ENCODE measurements around the gene DLGAP1. TPM values are rescaled to one million over a fixed set of nuclear protein-coding genes. Genes with fewer than 3 reads are reported as not detected.
A peak's percentile ranks its signal among the peaks of the same experiment; 100 is the strongest.
"Not testable (repeated sequence)": the region's sequence is repeated elsewhere in the genome, so short reads cannot be mapped to it uniquely, and the experiment has no call there.

The DLGAP1 gene
- total RNA-seq, 1 experiment from 2014 or later = 0.07 TPM

DNA sequence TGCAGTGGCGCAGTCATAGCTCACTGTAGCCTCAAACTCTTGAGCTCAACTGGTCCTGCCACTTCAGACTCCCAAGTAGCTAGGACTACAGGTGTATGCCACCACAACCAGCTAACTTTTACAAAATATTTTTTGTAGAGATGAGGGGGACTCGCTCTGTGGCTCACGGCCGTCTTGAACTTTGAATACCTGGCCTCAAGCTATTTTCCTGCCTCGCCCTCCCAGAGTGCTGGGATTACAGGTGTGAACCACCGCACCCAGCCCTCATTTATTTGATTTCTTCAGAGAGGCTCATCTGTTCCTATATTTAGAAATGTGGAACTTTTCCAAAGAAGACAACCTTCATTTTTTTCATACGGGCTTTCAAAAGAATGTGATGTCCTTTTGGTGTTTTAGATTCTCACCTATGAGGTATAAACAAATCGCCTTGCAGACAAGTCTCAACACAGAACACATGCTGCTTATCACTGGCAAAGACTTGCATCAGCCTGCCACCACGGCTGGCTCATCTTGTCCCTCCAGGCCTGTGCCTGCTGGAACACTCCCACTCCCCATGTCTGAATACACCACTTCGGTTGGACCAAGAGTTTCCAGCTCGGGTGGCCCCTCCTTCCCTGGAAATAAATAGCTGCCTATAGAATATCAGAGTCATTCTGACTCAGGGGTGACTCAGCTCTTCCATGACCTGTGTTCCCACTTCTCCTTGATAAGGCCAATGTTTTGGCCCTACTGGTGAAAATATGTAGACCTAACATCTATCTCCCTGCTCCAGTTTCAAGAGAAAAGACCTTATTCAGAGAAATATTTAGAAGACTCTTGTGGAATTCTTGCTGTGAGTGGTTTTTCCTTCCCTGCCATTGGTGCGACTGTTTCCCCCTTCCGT lies 802.5 kb downstream of the DLGAP1 start:
- peak overlapping the region; percentile 90 for H3K27ac Mint-ChIP-seq (ENCODE audit: unreplicated experiment)
- Histone ChIP-seq H3K4me3 (ENCODE audit: low read depth, low read length) (no peak overlapping the region), H3K4me1 (peaks cover 82% of the 10 kb centered on the region), H3K9me3 (no peaks in the 10 kb centered on the region; the same call in 1 of the 2 replicates), H3K36me3 (ENCODE audit: control insufficient read depth, insufficient read depth, low read length) (no peaks in the 10 kb centered on the region), H3K27me3 (replicated peaks; ENCODE audit: control insufficient read depth, insufficient read depth, low read length) (no peaks in the 10 kb centered on the region)
- TF ChIP-seq, protein P1, sequence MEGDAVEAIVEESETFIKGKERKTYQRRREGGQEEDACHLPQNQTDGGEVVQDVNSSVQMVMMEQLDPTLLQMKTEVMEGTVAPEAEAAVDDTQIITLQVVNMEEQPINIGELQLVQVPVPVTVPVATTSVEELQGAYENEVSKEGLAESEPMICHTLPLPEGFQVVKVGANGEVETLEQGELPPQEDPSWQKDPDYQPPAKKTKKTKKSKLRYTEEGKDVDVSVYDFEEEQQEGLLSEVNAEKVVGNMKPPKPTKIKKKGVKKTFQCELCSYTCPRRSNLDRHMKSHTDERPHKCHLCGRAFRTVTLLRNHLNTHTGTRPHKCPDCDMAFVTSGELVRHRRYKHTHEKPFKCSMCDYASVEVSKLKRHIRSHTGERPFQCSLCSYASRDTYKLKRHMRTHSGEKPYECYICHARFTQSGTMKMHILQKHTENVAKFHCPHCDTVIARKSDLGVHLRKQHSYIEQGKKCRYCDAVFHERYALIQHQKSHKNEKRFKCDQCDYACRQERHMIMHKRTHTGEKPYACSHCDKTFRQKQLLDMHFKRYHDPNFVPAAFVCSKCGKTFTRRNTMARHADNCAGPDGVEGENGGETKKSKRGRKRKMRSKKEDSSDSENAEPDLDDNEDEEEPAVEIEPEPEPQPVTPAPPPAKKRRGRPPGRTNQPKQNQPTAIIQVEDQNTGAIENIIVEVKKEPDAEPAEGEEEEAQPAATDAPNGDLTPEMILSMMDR (IDR thresholded peaks at IDR 0.05; ENCODE audit: insufficient read depth in 1 of 2, low read depth in 1 of 2, low read length in 1 of 2, severe bottlenecking in 1 of 2, unreplicated experiment in 1 of 2) = peak in 1 of 2 experiments; percentile 19
- H3K9me3 Mint-ChIP-seq (ENCODE audit: unreplicated experiment) = no peaks in the 10 kb centered on the region
- no peaks in the 10 kb centered on the region for H3K27me3 Mint-ChIP-seq (ENCODE audit: insufficient read depth, unreplicated experiment)
- peak overlapping the region; percentile 67 for H3K4me3 Mint-ChIP-seq (ENCODE audit: unreplicated experiment)
- POLR2A ChIA-PET = interaction anchor here (0.7 to 2.1 kb wide), 9 partner anchors 12 to 58 kb away, joined by 3 to 22 read pairs (median 11); no protein-coding TSS in a partner anchor
- BruUV-seq (replicated peaks) = TSS peak; percentile 87
- CTCF ChIA-PET = interaction anchor here (0.6 to 2.6 kb wide), 6 partner anchors 13 to 356 kb away, joined by 3 to 31 read pairs (median 4); no protein-coding TSS in a partner anchor
- intact Hi-C loops (cut with micrococcal nuclease; ENCODE audit: unreplicated experiment) = loop anchor here (1.0 kb wide), 4 partner anchors 12 to 49 kb away; no protein-coding TSS in a partner anchor
- peak; percentile 93 to 96 for DNase-seq
- peaks cover 39% of the 10 kb centered on the region for H3K36me3 Mint-ChIP-seq (ENCODE audit: insufficient read depth, unreplicated experiment)
- peaks cover 52% of the 10 kb centered on the region for H3K4me1 Mint-ChIP-seq (ENCODE audit: low read depth, unreplicated experiment)

DNA sequence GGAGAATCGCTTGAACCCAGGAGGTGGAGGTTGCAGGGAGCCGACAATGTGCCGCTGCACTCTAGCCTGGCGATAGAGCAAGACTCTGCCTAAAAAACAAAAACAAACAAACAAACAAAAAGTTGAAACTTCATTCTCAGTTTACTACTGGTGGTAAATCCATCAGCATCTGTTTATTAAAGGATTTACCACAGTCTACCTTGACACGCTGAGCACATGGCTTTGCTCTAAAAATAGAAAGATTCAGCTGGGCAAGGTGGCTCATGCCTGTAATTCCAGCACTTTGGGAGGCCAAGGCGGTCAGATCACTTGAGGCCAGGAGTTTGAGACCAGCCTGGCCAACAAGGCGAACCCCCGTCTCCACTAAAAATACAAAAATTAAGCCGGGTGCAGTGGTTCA lies 803.8 kb downstream of the DLGAP1 start:
- peaks cover 39% of the 10 kb centered on the region for H3K36me3 Mint-ChIP-seq (ENCODE audit: insufficient read depth, unreplicated experiment)
- no peak overlapping the region for H3K4me3 Mint-ChIP-seq (ENCODE audit: unreplicated experiment)
- ChIA-PET POLR2A (no interaction called here), CTCF (no interaction called here)
- no peak for DNase-seq
- H3K27ac Mint-ChIP-seq (ENCODE audit: unreplicated experiment) = peak overlapping the region; percentile 90
- H3K27me3 Mint-ChIP-seq (ENCODE audit: insufficient read depth, unreplicated experiment) = no peaks in the 10 kb centered on the region
- no TSS peak for BruUV-seq (replicated peaks)
- Histone ChIP-seq H3K9me3 (no peaks in the 10 kb centered on the region), H3K4me1 (peaks cover 84% of the 10 kb centered on the region), H3K27me3 (replicated peaks; ENCODE audit: control insufficient read depth, insufficient read depth, low read length) (no peaks in the 10 kb centered on the region), H3K4me3 (ENCODE audit: low read depth, low read length) (no peak overlapping the region), H3K36me3 (ENCODE audit: control insufficient read depth, insufficient read depth, low read length) (no peaks in the 10 kb centered on the region)
- TF ChIP-seq, protein P1 (IDR thresholded peaks at IDR 0.05; ENCODE audit: insufficient read depth in 1 of 2, low read depth in 1 of 2, low read length in 1 of 2, severe bottlenecking in 1 of 2, unreplicated experiment in 1 of 2) = no peak
- H3K4me1 Mint-ChIP-seq (ENCODE audit: low read depth, unreplicated experiment) = peaks cover 55% of the 10 kb centered on the region
- no peaks in the 10 kb centered on the region for H3K9me3 Mint-ChIP-seq (ENCODE audit: unreplicated experiment)
- intact Hi-C loops (cut with micrococcal nuclease; ENCODE audit: unreplicated experiment) = no loop called here

DNA sequence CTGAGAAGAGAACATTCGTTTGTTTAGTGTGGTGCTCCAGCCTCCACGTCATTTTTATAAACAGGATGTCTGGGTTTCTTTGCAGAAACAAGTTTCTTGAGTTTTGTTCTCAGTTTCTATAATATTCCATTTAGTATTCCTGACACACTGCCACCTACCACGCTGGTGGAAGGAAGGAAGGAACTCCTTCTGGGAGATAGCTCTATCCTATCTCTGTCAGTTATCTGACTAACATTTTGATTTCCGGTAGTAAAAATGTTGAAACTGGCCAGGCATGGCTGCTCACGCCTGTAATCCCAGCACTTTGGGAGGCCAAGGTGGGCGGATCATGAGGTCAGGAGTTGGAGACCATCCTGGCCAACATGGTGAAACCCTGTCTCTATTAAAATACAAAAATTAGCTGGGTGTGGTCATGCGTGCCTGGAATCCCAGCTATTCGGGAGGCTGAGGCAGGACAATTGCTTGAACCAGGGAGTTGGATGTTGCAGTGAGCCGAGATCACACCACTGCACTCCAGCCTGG lies 804.5 kb downstream of the DLGAP1 start:
- Mint-ChIP-seq H3K27ac (ENCODE audit: unreplicated experiment) (peak overlapping the region; percentile 90), H3K36me3 (ENCODE audit: insufficient read depth, unreplicated experiment) (peaks cover 36% of the 10 kb centered on the region), H3K4me1 (ENCODE audit: low read depth, unreplicated experiment) (peaks cover 58% of the 10 kb centered on the region), H3K4me3 (ENCODE audit: unreplicated experiment) (peak overlapping the region; percentile 52)
- H3K27me3 ChIP-seq (replicated peaks; ENCODE audit: control insufficient read depth, insufficient read depth, low read length); H3K9me3 ChIP-seq; H3K4me3 ChIP-seq (ENCODE audit: low read depth, low read length); DNase-seq; H3K36me3 ChIP-seq (ENCODE audit: control insufficient read depth, insufficient read depth, low read length); BruUV-seq (replicated peaks); H3K9me3 Mint-ChIP-seq (ENCODE audit: unreplicated experiment); H3K27me3 Mint-ChIP-seq (ENCODE audit: insufficient read depth, unreplicated experiment); intact Hi-C loops (cut with micrococcal nuclease; ENCODE audit: unreplicated experiment): not testable (repeated sequence)
- peaks cover 83% of the 10 kb centered on the region for H3K4me1 ChIP-seq
- ChIA-PET CTCF (interaction anchor here (1.1 kb wide), 1 partner anchor 14 kb away, joined by 4 read pairs; no protein-coding TSS in a partner anchor), POLR2A (interaction anchor here (0.7 to 1.7 kb wide), 4 partner anchors 14 to 203 kb away, joined by 3 to 11 read pairs (median 4); no protein-coding TSS in a partner anchor)

All from Caco-2 (cell line).